SU-DHL-6 (cell line): ENCODE results near the gene NEU3.

Experiments
- H2AFZ ChIP-seq: fragments of 200-600 bp; sonication (generic); 2 replicates; pipeline ENCODE4 v1.6.1; 2014; ENCODE audit warnings: low read depth, mild to moderate bottlenecking, moderate library complexity, mixed read lengths, antibody characterized with exemption, low read length; ENCODE audit not compliant: severe bottlenecking
- H3F3A ChIP-seq: fragments of 200-600 bp; shearing (Covaris generic); 2 replicates; pipeline ENCODE4 v1.6.0; 2016; ENCODE audit warnings: antibody characterized with exemption, mild to moderate bottlenecking; ENCODE audit not compliant: insufficient read depth
- H3K27ac ChIP-seq: fragments of 200-600 bp; sonication (generic); 2 replicates; pipeline ENCODE4 v1.5.1; 2016; ENCODE audit warnings: low read depth, mild to moderate bottlenecking, low read length, moderate library complexity, mixed read lengths
- H3K27me3 ChIP-seq: fragments of 200-600 bp; sonication (generic), shearing (Covaris generic); 2 replicates; pipeline ENCODE4 v1.6.0; 2014; ENCODE audit warnings: mild to moderate bottlenecking, low read length
- H3K36me3 ChIP-seq: fragments of 200-600 bp; sonication (generic); 2 replicates; pipeline ENCODE4 v1.6.1; 2014; ENCODE audit warnings: mild to moderate bottlenecking, low read length, mixed read lengths
- H3K4me2 ChIP-seq: fragments of 300-600, 200-600 bp; shearing (Covaris generic), sonication (generic); 2 replicates; pipeline ENCODE4 v1.6.0; 2014; ENCODE audit warnings: low read length, low read depth, mild to moderate bottlenecking; ENCODE audit not compliant: poor library complexity, severe bottlenecking
- H3K4me3 ChIP-seq: fragments of 200-600 bp; sonication (generic); 2 replicates; pipeline ENCODE4 v1.5.1; 2014; ENCODE audit warnings: antibody characterized with exemption, low read length, mild to moderate bottlenecking, mixed read lengths; ENCODE audit not compliant: insufficient read depth, poor library complexity, severe bottlenecking
- H3K79me2 ChIP-seq: fragments of 200-600 bp; sonication (generic); 2 replicates; pipeline ENCODE4 v1.6.1; 2014; ENCODE audit warnings: mild to moderate bottlenecking, low read length, moderate library complexity; ENCODE audit not compliant: insufficient read depth
- H3K9ac ChIP-seq: fragments of 200-600 bp; sonication (generic); 2 replicates; pipeline ENCODE4 v1.7.0; 2014; ENCODE audit warnings: mild to moderate bottlenecking, low read length
- H3K9me2 ChIP-seq: fragments of 200-600 bp; sonication (generic); replicated peaks from 2 replicates; pipeline ENCODE4 v1.6.1; 2014; ENCODE audit warnings: low read length; ENCODE audit not compliant: insufficient read depth
- H3K9me3 ChIP-seq: fragments of 200-600 bp; sonication (generic); 2 replicates; pipeline ENCODE4 v1.6.1; 2014; ENCODE audit warnings: low read length, mixed read lengths; ENCODE audit not compliant: insufficient read depth
- H4K20me1 ChIP-seq: fragments of 200-600 bp; sonication (generic); 2 replicates; pipeline ENCODE4 v1.6.1; 2014; ENCODE audit warnings: low read depth, mild to moderate bottlenecking, antibody characterized with exemption, low read length, moderate library complexity, mixed read lengths
- EZH2phosphoT487 ChIP-seq: fragments of 200-600 bp; sonication (generic), shearing (Covaris generic); conservative IDR thresholded peaks from 2 replicates; pipeline ENCODE4 v1.6.1; 2018; ENCODE audit warnings: mild to moderate bottlenecking, antibody characterized with exemption, low read length, moderate library complexity, mixed read lengths
- TF ChIP-seq, protein P1 (sequence below): fragments of 200-600 bp; sonication (generic); IDR thresholded peaks from one replicate; pipeline ENCODE4 v1.5.1; 2017; ENCODE audit warnings: antibody characterized with exemption, mild to moderate bottlenecking, low read length, moderate library complexity; ENCODE audit not compliant: insufficient read depth, poor library complexity, severe bottlenecking

The NEU3 gene

DNA sequence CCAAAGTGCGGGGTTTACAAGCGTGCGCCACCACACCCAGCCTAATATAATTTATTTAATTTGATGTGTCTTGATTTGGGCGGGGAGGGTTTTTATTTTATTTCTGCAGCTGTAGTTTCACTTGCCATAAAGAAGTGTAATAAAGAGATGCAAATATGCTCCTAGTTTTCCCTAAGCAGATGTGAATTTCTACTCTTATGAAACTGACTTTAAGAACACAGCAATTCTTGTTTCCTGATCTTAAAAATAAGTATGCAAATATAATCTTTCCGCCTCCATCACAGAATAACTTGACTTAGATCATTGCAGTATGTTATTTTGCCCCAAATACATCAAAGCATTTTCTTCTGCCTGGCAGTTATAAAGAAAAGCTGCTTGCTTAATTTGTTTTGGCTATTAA, 35.3 kb upstream of the NEU3 start:
- no peak overlapping the region for H2AFZ ChIP-seq
- no peak overlapping the region for H3K4me3 ChIP-seq
- peaks cover 7% of the 10 kb centered on the region; the same call in 1 of the 2 replicates for H3K36me3 ChIP-seq
- no peaks in the 10 kb centered on the region for H3K9me2 ChIP-seq
- peak overlapping the region; percentile 1; the same call in 1 of the 2 replicates for H3K27ac ChIP-seq
- H4K20me1 ChIP-seq, result peaks cover 29% of the 10 kb centered on the region
- H3K4me2 ChIP-seq, result peak overlapping the region; percentile 78
- no peaks in the 10 kb centered on the region for H3K27me3 ChIP-seq
- H3K9ac ChIP-seq, result no peak overlapping the region
- H3K9me3 ChIP-seq, result no peaks in the 10 kb centered on the region
- H3F3A ChIP-seq, result no peaks in the 10 kb centered on the region
- TF ChIP-seq, protein P1, sequence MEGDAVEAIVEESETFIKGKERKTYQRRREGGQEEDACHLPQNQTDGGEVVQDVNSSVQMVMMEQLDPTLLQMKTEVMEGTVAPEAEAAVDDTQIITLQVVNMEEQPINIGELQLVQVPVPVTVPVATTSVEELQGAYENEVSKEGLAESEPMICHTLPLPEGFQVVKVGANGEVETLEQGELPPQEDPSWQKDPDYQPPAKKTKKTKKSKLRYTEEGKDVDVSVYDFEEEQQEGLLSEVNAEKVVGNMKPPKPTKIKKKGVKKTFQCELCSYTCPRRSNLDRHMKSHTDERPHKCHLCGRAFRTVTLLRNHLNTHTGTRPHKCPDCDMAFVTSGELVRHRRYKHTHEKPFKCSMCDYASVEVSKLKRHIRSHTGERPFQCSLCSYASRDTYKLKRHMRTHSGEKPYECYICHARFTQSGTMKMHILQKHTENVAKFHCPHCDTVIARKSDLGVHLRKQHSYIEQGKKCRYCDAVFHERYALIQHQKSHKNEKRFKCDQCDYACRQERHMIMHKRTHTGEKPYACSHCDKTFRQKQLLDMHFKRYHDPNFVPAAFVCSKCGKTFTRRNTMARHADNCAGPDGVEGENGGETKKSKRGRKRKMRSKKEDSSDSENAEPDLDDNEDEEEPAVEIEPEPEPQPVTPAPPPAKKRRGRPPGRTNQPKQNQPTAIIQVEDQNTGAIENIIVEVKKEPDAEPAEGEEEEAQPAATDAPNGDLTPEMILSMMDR, result no peak
- TF ChIP-seq EZH2phosphoT487, result no peak
- peaks cover 96% of the 10 kb centered on the region for H3K79me2 ChIP-seq

DNA sequence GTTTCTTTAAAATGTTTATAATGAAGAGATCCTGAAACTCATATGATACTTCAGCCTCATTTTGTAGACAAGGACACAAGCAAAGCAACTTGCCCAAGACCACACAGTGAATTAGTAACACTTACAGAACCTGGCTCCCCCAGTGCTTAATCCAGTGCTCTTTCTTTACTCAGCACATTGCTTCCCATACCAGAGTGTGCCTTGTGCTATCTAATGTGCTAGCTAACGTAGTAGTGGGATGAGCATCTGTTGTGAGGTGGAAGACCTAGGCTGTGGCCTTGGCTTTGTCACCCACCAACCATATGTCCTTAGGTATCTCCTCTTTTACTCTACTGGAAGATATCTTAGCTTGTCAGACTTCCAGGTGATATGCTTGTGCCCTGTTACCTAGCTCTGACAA, 34.5 kb upstream of the NEU3 start:
- H3K36me3 ChIP-seq, result peaks cover 7% of the 10 kb centered on the region; the same call in 1 of the 2 replicates

DNA sequence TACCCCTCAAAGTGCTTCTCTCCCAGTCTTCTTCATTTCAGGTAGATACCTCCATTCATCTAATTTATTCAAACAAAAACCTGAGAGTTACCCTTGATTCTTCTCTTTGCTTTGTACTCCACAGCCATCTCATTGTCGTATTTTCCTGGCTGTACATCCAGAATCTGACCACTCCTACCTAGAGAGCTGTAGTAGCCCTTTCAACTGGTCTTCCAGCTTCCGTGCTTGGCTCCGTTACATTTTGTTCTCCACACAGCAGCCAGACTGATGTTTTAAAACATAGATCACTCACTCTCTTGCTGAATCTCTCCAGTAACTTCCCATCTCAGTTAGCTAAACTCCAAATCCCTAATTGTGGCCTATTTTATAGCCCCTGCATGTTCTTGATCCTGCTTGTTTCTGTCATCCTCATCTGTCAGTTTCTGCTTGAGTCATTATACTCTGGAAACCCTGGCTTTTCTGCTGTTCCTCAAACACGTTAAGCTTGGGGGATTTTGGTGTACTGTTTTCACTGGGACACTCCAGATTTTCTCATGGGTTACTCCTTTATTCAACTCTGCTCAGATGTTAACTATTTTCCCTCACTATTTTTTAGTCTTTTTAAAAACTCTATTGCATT, 32.2 kb upstream of the NEU3 start:
- no peak overlapping the region for H3K9ac ChIP-seq
- no peak overlapping the region for H3K4me2 ChIP-seq
- H3K79me2 ChIP-seq, result peaks cover 99% of the 10 kb centered on the region
- no peak overlapping the region for H2AFZ ChIP-seq
- no peak overlapping the region for H3K4me3 ChIP-seq
- no peaks in the 10 kb centered on the region for H3K9me2 ChIP-seq
- no peaks in the 10 kb centered on the region for H3K9me3 ChIP-seq
- peaks cover 23% of the 10 kb centered on the region for H4K20me1 ChIP-seq
- H3F3A ChIP-seq, result no peaks in the 10 kb centered on the region
- H3K27me3 ChIP-seq, result no peaks in the 10 kb centered on the region
- H3K36me3 ChIP-seq, result peaks cover 7% of the 10 kb centered on the region; the same call in 1 of the 2 replicates
- H3K27ac ChIP-seq, result no peak overlapping the region
- TF ChIP-seq, protein P1, result no peak
- TF ChIP-seq EZH2phosphoT487, result no peak

More for the DNA sequence above, 34.5 kb upstream of the NEU3 start:
- Histone ChIP-seq H2AFZ (no peak overlapping the region), H3K4me3 (no peak overlapping the region), H3K9ac (no peak overlapping the region), H4K20me1 (peaks cover 29% of the 10 kb centered on the region), H3K4me2 (peak overlapping the region; percentile 78), H3K27me3 (no peaks in the 10 kb centered on the region), H3K9me3 (no peaks in the 10 kb centered on the region), H3K27ac (peak overlapping the region; percentile 1; the same call in 1 of the 2 replicates), H3F3A (no peaks in the 10 kb centered on the region), H3K9me2 (no peaks in the 10 kb centered on the region), H3K79me2 (peaks cover 99% of the 10 kb centered on the region)
- TF ChIP-seq, protein P1, result no peak
- no peak for TF ChIP-seq EZH2phosphoT487
